Endothelial cell of umbilical vein (primary cell): Measurements from ENCODE around the gene DDX31. TPM values are rescaled to one million over a fixed set of nuclear protein-coding genes. Genes with fewer than 3 reads are reported as not detected.

Experiments
- BruUV-seq: library from RNA; stranded (reverse); fragments of 400-500 nt; replicated peaks from 2 replicates; lab custom pipeline; 2021; lab: Mats Ljungman, UMichigan
- CTCF ChIA-PET: fragments of 300-600, 350-600 bp; sonication (Branson Sonifier 250); formaldehyde crosslinking; loops from one replicate; lab custom pipeline; 2021; ENCODE audit warnings: antibody characterized with exemption, inconsistent platforms; lab: Charles Lee
- POLR2A ChIA-PET: fragments of 300-600, 350-600 bp; sonication (Branson Sonifier 250); formaldehyde crosslinking; loops from one replicate; lab custom pipeline; 2021; ENCODE audit warnings: antibody characterized with exemption, inconsistent platforms; lab: Charles Lee
- DNase-seq: peaks from one replicate; pipeline ENCODE4 v3.0.0-alpha.2; 2011; ENCODE audit warnings: low read depth, low spot score
- FAIRE-seq: peaks from 2 replicates; lab custom pipeline; 2011; peaks lifted over from hg19 to GRCh38; lab: Jason Lieb, UNC
- H2AFZ ChIP-seq: 2 replicates; pipeline ENCODE4 v1.6.0; 2012; ENCODE audit warnings: low read depth, low read length, control low read depth, inconsistent platforms
- H3K27ac ChIP-seq: 2 replicates; pipeline ENCODE4 v1.5.1; 2011; ENCODE audit warnings: low read depth, mild to moderate bottlenecking, control low read depth, low read length, moderate library complexity; ENCODE audit not compliant: insufficient read depth
- H3K27me3 ChIP-seq, 2 experiments: 2 replicates each; pipeline versions ENCODE4 v1.6.0 to v1.6.1; 2011; ENCODE audit warnings: low read length in 2 of 2, mixed read lengths in 1 of 2; ENCODE audit not compliant: control insufficient read depth in 2 of 2, insufficient read depth in 2 of 2
- H3K36me3 ChIP-seq, 2 experiments: 2 replicates in 1 of 2; 3 replicates in 1 of 2; pipeline ENCODE4 v1.5.1; 2011; ENCODE audit warnings: low read length in 2 of 2, mild to moderate bottlenecking in 1 of 2, moderate library complexity in 1 of 2; ENCODE audit not compliant: control insufficient read depth in 2 of 2, insufficient read depth in 2 of 2; ENCODE audit errors: extremely low read depth in 1 of 2
- H3K4me1 ChIP-seq: 3 replicates; pipeline ENCODE4 v1.5.1; 2011; ENCODE audit warnings: mild to moderate bottlenecking, low read length; ENCODE audit not compliant: control insufficient read depth, insufficient read depth; ENCODE audit errors: extremely low read depth
- H3K4me2 ChIP-seq: 2 replicates; pipeline ENCODE4 v1.6.1; 2011; ENCODE audit warnings: low read length, control low read depth, mixed read lengths; ENCODE audit not compliant: insufficient read depth
- H3K4me3 ChIP-seq, 3 experiments: fragments of 200-600 bp in 1 of 3; sonication (generic), shearing (Covaris generic) in 1 of 3; replicated peaks in 1 of 3; 2 replicates each; pipeline ENCODE4 v1.5.1; 2011 to 2016; ENCODE audit warnings: control low read depth in 3 of 3, low read length in 3 of 3, mild to moderate bottlenecking in 2 of 3, inconsistent platforms in 1 of 3, low read depth in 1 of 3, moderate library complexity in 1 of 3; ENCODE audit not compliant: insufficient read depth in 1 of 3
- H3K79me2 ChIP-seq: 2 replicates; pipeline ENCODE4 v1.6.0; 2012; ENCODE audit warnings: low read length, inconsistent platforms; ENCODE audit not compliant: control insufficient read depth, insufficient read depth
- H3K9ac ChIP-seq: replicated peaks from 2 replicates; pipeline ENCODE3; 2011; ENCODE audit warnings: low read length, control low read depth; ENCODE audit not compliant: insufficient read depth; ENCODE audit errors: extremely low read depth
- H3K9me1 ChIP-seq: replicated peaks from 3 replicates; pipeline ENCODE4 v1.6.0; 2011; ENCODE audit warnings: mild to moderate bottlenecking, low read length; ENCODE audit not compliant: control insufficient read depth, insufficient read depth; ENCODE audit errors: extremely low read depth
- H3K9me3 ChIP-seq: replicated peaks from 2 replicates; pipeline ENCODE4 v1.5.1; 2012; ENCODE audit warnings: low read length, inconsistent platforms; ENCODE audit not compliant: control insufficient read depth, insufficient read depth
- H4K20me1 ChIP-seq: replicated peaks from 2 replicates; pipeline ENCODE3; 2011; ENCODE audit warnings: mild to moderate bottlenecking, low read length; ENCODE audit not compliant: control insufficient read depth, insufficient read depth; ENCODE audit errors: extremely low read depth
- CTCF ChIP-seq, 2 donors: IDR thresholded peaks; 1 replicate in 1 of 2; 2 replicates in 1 of 2; pipeline ENCODE4 v1.5.1; 2011; ENCODE audit warnings: low read length in 2 of 2, mild to moderate bottlenecking in 2 of 2, moderate library complexity in 2 of 2, control low read depth in 1 of 2, inconsistent platforms in 1 of 2, low read depth in 1 of 2; ENCODE audit not compliant: insufficient read depth in 1 of 2; ENCODE audit errors: extremely low read depth in 1 of 2
- EZH2 ChIP-seq: IDR thresholded peaks from 2 replicates; pipeline ENCODE4 v1.6.1; 2012; ENCODE audit warnings: borderline replicate concordance, low read depth, mild to moderate bottlenecking, moderate library complexity, low read length, inconsistent platforms; ENCODE audit not compliant: severe bottlenecking
- FOS ChIP-seq: IDR thresholded peaks from 2 replicates; pipeline ENCODE4 v1.6.1; 2011; ENCODE audit warnings: mild to moderate bottlenecking, low read length, moderate library complexity, borderline replicate concordance; ENCODE audit not compliant: insufficient read depth
- GATA2 ChIP-seq: IDR thresholded peaks from 2 replicates; pipeline ENCODE4 v1.7.0; 2011; ENCODE audit warnings: low read depth, mild to moderate bottlenecking, moderate library complexity, mixed read lengths, low read length; ENCODE audit not compliant: insufficient read length, insufficient read depth
- JUN ChIP-seq: IDR thresholded peaks from 2 replicates; pipeline ENCODE4 v1.6.1; 2011; ENCODE audit warnings: borderline replicate concordance, low read depth; ENCODE audit not compliant: insufficient read length, insufficient read depth
- MAX ChIP-seq: IDR thresholded peaks from 2 replicates; pipeline ENCODE4 v1.6.1; 2011; ENCODE audit not compliant: insufficient read depth, insufficient read length
- MYC ChIP-seq: IDR thresholded peaks from one replicate; pipeline ENCODE4 v1.6.1; 2011; ENCODE audit warnings: mild to moderate bottlenecking, low read depth, low read length
- POLR2A ChIP-seq: IDR thresholded peaks from 2 replicates; pipeline ENCODE4 v1.6.1; 2012; ENCODE audit warnings: low read depth, mild to moderate bottlenecking, control low read depth, low read length
- POLR2AphosphoS5 ChIP-seq: IDR thresholded peaks from 2 replicates; pipeline ENCODE4 v1.6.1; 2012; ENCODE audit warnings: low read depth, mild to moderate bottlenecking, control low read depth, low read length, moderate library complexity; ENCODE audit not compliant: insufficient read depth
- dilution Hi-C: fragments of 300-500 bp; cut with MboI; formaldehyde crosslinking; loops from one replicate; pipeline ENCODE4 v1.15.0; 2019; ENCODE audit warnings: low sequenced_read_pairs; ENCODE audit not compliant: extremely low pct_ligation_motif_present
- intact Hi-C: fragments of 100-400 bp; cut with micrococcal nuclease; formaldehyde crosslinking; loops from one replicate; pipeline ENCODE4 v1.10.0; 2022
- polyA plus RNA-seq, 4 experiments: library from polyadenylated mRNA; depleted of rRNA in 3 of 4; stranded (reverse) in 3 of 4; unstranded in 1 of 4; fragments of >200 nt; gene quantifications; 2 replicates each; pipeline versions ENCODE4 v1.2.1 to v1.2.3, GENCODE V29; 2011 to 2012; ENCODE audit warnings: missing spikeins in 1 of 4
- total RNA-seq: library from RNA; stranded (reverse); gene quantifications from 2 replicates; pipeline ENCODE4 v1.2.3, GENCODE V29; 2021

DDX31 gene
- total and polyA plus RNA-seq, 2 donors (not counting 3 experiments of a cell fraction or from before 2014, with no cell fraction given), result 8.0 to 16.3 TPM

GRCh38 chr9:132551556-132551955 lies 118.2 kb downstream of the DDX31 start:
- H2AFZ ChIP-seq, result no peak overlapping the region
- H3K9ac ChIP-seq, result no peak overlapping the region
- H3K36me3 ChIP-seq, result no peaks in the 10 kb centered on the region
- no peak for TF ChIP-seq POLR2A
- TF ChIP-seq FOS, result no peak
- no peak for TF ChIP-seq POLR2AphosphoS5
- no peak for TF ChIP-seq JUN
- TF ChIP-seq CTCF (IDR thresholded peaks at IDR 0.05; ENCODE audit: extremely low read depth in 1 of 2, insufficient read depth in 1 of 2, low read depth in 1 of 2, low read length in 2 of 2), result no peak
- TF ChIP-seq EZH2, result no peak
- no peak for TF ChIP-seq MAX
- TF ChIP-seq GATA2, result no peak
- no peak for TF ChIP-seq MYC
- no peaks in the 10 kb centered on the region for H4K20me1 ChIP-seq
- no peaks in the 10 kb centered on the region for H3K27me3 ChIP-seq
- dilution Hi-C loops (no loop called here), intact Hi-C loops (no loop called here)
- POLR2A ChIA-PET, result no interaction called here
- H3K27ac ChIP-seq, result no peak overlapping the region
- BruUV-seq, result no TSS peak
- FAIRE-seq, result no peak
- DNase-seq, result no peak
- H3K79me2 ChIP-seq, result no peaks in the 10 kb centered on the region
- no peaks in the 10 kb centered on the region for H3K9me3 ChIP-seq
- no peak overlapping the region for H3K4me3 ChIP-seq
- H3K9me1 ChIP-seq, result no peaks in the 10 kb centered on the region
- peaks cover 14% of the 10 kb centered on the region for H3K4me1 ChIP-seq
- H3K4me2 ChIP-seq, result no peak overlapping the region
- CTCF ChIA-PET, result interaction anchor here (2.1 to 2.3 kb wide), 2 partner anchors 45 to 139 kb away, joined by 6 to 7 read pairs; no protein-coding TSS in a partner anchor
